GM23248 (cell line): ENCODE measurements around the gene MVD.

ENCODE experiments used
- EZH2 ChIP-seq: fragments of 200-600 bp; sonication (generic); IDR thresholded peaks from 2 replicates; pipeline ENCODE4 v1.6.1; 2018; ENCODE audit warnings: antibody characterized with exemption, mild to moderate bottlenecking; ENCODE audit not compliant: insufficient read depth, poor library complexity, severe bottlenecking
- EZH2phosphoT487 ChIP-seq: fragments of 200-600 bp; sonication (generic); IDR thresholded peaks from 2 replicates; pipeline ENCODE4 v1.6.1; 2018; ENCODE audit warnings: antibody characterized with exemption, moderate library complexity, mild to moderate bottlenecking, low read depth; ENCODE audit not compliant: insufficient read depth

DNA sequence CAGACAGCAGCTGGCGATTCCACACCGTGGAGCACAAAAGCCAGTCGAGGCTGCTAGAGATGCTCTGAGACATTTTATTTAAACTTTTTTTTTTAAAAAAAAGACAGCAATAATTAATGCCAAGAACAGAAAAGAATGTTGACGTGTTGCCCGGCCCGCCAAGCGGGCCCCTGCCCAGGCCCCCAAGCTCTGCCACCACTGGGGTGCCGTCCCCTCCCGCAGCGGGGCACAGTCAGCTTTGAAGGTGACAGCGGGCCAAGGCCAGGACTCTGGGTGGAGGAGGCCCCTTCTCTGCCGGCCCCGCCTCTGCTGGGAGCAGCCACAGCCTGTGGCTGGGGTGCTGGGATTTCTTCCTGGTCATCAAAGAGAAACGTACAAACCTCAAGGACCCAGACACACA, 33.5 kb upstream of the MVD start:
- TF ChIP-seq EZH2phosphoT487 = no peak
- no peak for TF ChIP-seq EZH2
